Activated B cell treated with CpG ODN at 0.5 μM for 24 hours (primary cell): ENCODE measurements around the gene AAMP. TPM values are rescaled to one million over a fixed set of nuclear protein-coding genes. Genes with fewer than 3 reads are reported as not detected.
"Not testable (repeated sequence)": the region's sequence is repeated elsewhere in the genome, so short reads cannot be mapped to it uniquely, and the experiment has no call there.

Experiments used
- ATAC-seq: fragments of 200-7000 bp; cut with Tn5 transposase; one replicate; pipeline ENCODE4 v1.10.0; 2021; ENCODE audit warnings: low read depth, mild to moderate bottlenecking, moderate library complexity
- CTCF ChIA-PET: fragments of 350-600 bp; sonication (Branson Sonifier 250); formaldehyde crosslinking; loops from one replicate; lab custom pipeline; 2021; ENCODE audit warnings: antibody characterized with exemption; lab: Charles Lee
- POLR2A ChIA-PET: fragments of 350-600 bp; sonication (Branson Sonifier 250); formaldehyde crosslinking; loops from one replicate; lab custom pipeline; 2021; ENCODE audit warnings: antibody characterized with exemption; lab: Charles Lee
- DNase-seq: peaks from one replicate; pipeline ENCODE4 v3.0.0; 2022
- H3K27ac Mint-ChIP-seq: one replicate; pipeline ENCODE4 v1.8.0; 2020; ENCODE audit warnings: mixed read lengths
- H3K27me3 Mint-ChIP-seq: one replicate; pipeline ENCODE4 v1.8.0; 2021; ENCODE audit warnings: mixed read lengths
- H3K36me3 Mint-ChIP-seq: one replicate; pipeline ENCODE4 v1.8.0; 2021; ENCODE audit warnings: low read depth, mixed read lengths
- H3K4me1 Mint-ChIP-seq: one replicate; pipeline ENCODE4 v1.8.0; 2021; ENCODE audit warnings: mixed read lengths
- H3K4me3 Mint-ChIP-seq: one replicate; pipeline ENCODE4 v1.8.0; 2020; ENCODE audit warnings: mild to moderate bottlenecking, mixed read lengths
- H3K9me3 Mint-ChIP-seq: one replicate; pipeline ENCODE4 v1.8.0; 2020; ENCODE audit warnings: mixed read lengths
- intact Hi-C: fragments of 100-400 bp; cut with micrococcal nuclease; formaldehyde crosslinking; loops from one replicate; pipeline ENCODE4 v1.15.1; 2024
- total RNA-seq: library from RNA; stranded (reverse); gene quantifications from 2 replicates; pipeline ENCODE4 v1.2.3, GENCODE V29; 2022
- TF ChIP-seq, protein P1 (sequence below): fragments of 200-600 bp; IDR thresholded peaks from one replicate; pipeline ENCODE4 v1.8.0; 2022; ENCODE audit warnings: antibody characterized with exemption, mild to moderate bottlenecking

Gene AAMP
- total RNA-seq, 1 donor from 2014 or later = 63.4 TPM

DNA sequence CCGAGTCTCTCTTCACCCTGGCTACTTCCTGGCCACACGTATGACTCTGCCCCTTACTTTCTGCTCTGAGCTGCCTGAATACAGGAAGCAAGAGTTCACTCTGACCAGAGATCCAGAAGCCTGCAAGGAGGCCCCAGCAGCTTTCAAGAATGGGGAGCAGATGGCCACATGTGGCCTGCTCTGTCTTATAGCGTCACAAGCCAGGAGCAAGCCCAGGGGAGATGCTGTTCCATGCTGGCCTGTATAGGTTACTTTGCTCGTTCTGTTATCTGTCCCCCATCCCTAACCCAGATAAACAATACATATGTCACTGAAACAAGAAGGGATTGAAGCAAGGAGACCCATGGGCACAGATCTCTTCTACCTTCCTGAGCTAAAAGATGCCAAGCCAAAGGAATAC is 4.6 kb upstream of the AAMP start:
- Mint-ChIP-seq H3K36me3 (peaks cover 69% of the 10 kb centered on the region), H3K4me1 (peaks cover 48% of the 10 kb centered on the region), H3K27me3 (no peaks in the 10 kb centered on the region), H3K4me3 (no peak overlapping the region), H3K27ac (peak overlapping the region; percentile 73), H3K9me3 (no peaks in the 10 kb centered on the region)
- ATAC-seq (no peak), DNase-seq (no peak)
- ChIA-PET CTCF (interaction anchor here (1.0 to 7.5 kb wide), 3 partner anchors 14 to 93 kb away, joined by 3 to 138 read pairs (median 73); partner anchors contain the start of genes CATIP and TMBIM1), POLR2A (interaction anchor here (1.0 to 7.3 kb wide), 3 partner anchors 11 to 82 kb away, joined by 3 to 97 read pairs (median 56); partner anchors contain the start of genes CATIP and TMBIM1)
- TF ChIP-seq, protein P1, sequence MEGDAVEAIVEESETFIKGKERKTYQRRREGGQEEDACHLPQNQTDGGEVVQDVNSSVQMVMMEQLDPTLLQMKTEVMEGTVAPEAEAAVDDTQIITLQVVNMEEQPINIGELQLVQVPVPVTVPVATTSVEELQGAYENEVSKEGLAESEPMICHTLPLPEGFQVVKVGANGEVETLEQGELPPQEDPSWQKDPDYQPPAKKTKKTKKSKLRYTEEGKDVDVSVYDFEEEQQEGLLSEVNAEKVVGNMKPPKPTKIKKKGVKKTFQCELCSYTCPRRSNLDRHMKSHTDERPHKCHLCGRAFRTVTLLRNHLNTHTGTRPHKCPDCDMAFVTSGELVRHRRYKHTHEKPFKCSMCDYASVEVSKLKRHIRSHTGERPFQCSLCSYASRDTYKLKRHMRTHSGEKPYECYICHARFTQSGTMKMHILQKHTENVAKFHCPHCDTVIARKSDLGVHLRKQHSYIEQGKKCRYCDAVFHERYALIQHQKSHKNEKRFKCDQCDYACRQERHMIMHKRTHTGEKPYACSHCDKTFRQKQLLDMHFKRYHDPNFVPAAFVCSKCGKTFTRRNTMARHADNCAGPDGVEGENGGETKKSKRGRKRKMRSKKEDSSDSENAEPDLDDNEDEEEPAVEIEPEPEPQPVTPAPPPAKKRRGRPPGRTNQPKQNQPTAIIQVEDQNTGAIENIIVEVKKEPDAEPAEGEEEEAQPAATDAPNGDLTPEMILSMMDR = no peak
- intact Hi-C loops = loop anchor here (5.0 kb wide), 1 partner anchor 903 kb away; the partner anchor contains the start of genes CNPPD1 and RETREG2

DNA sequence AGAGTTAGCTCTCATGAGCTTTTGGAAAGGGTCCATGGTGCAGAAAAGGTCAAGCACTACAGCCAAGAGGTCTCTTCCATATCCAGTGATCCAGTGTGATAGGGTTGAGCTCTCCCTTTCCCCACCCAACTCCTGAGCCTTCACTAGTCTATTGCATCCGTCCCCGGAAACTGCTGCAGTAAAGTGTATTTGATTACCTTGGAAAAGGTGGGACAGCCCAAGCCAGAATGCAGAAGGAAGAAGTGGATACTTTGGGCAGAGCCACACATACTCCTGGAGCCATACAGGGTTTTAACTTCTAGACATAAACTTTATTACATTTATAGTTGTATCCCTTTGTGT is 3.9 kb upstream of the AAMP start:
- Mint-ChIP-seq H3K27ac (peak overlapping the region; percentile 71), H3K27me3 (no peaks in the 10 kb centered on the region), H3K36me3 (peaks cover 67% of the 10 kb centered on the region), H3K4me3 (no peak overlapping the region), H3K9me3 (no peaks in the 10 kb centered on the region), H3K4me1 (peaks cover 54% of the 10 kb centered on the region)
- intact Hi-C loops = loop anchor here (5.0 kb wide), 1 partner anchor 903 kb away; the partner anchor contains the start of genes CNPPD1 and RETREG2
- DNase-seq (no peak), ATAC-seq (no peak)
- ChIA-PET POLR2A (interaction anchor here (0.6 to 7.3 kb wide), 6 partner anchors 12 to 970 kb away, joined by 3 to 97 read pairs (median 32); partner anchors contain the start of genes ARPC2, CATIP and TMBIM1), CTCF (interaction anchor here (0.9 to 7.5 kb wide), 7 partner anchors 8 to 120 kb away, joined by 3 to 138 read pairs (median 8); partner anchors contain the start of genes CATIP and TMBIM1)
- TF ChIP-seq, protein P1 = no peak

DNA sequence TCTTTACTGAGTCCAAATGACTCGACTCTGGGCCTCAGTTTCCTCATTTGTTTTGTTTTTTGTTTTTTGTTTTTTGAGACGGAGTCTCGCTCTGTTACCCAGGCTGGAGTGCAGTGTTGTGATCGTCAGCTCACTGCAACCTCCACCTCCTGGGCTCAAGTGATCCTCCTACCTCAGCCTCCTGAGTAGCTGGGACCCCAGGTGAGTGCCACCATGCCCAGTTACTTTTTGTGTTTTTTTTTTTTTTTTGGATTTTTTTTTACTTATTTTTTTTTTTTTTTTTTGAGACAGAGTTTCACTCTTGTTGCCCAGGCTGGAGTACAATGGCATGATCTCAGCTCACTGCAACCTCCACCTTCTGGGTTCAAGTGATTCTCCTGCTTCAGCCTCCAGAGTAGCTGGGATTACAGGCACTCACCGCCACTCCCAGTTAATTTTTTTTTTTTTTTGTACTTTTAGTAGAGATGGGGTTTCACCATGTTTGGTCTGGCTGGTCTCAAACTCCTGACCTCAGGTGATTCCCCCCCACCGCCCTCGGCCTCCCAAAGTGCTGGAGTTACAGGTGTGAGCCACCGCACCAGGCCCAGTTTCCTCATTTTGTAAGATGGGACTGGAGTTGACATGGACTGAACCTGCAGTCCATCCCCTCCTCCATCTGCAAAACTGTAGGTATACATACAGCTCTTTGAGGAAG is 3.4 kb upstream of the AAMP start:
- not testable (repeated sequence) for ATAC-seq, H3K27me3 Mint-ChIP-seq, H3K9me3 Mint-ChIP-seq, DNase-seq
- Mint-ChIP-seq H3K27ac (peak overlapping the region; percentile 88), H3K36me3 (peaks cover 62% of the 10 kb centered on the region), H3K4me1 (peaks cover 57% of the 10 kb centered on the region), H3K4me3 (peak overlapping the region; percentile 44)
- ChIA-PET POLR2A (interaction anchor here (0.6 to 7.3 kb wide), 13 partner anchors 12 to 970 kb away, joined by 3 to 97 read pairs (median 3); partner anchors contain the start of genes ARPC2, CATIP and TMBIM1), CTCF (interaction anchor here (0.6 to 7.5 kb wide), 15 partner anchors 9 to 123 kb away, joined by 3 to 138 read pairs (median 5); partner anchors contain the start of genes CATIP and TMBIM1)
- intact Hi-C loops = loop anchor here (5.0 kb wide), 1 partner anchor 904 kb away; the partner anchor contains the start of genes CNPPD1 and RETREG2

DNA sequence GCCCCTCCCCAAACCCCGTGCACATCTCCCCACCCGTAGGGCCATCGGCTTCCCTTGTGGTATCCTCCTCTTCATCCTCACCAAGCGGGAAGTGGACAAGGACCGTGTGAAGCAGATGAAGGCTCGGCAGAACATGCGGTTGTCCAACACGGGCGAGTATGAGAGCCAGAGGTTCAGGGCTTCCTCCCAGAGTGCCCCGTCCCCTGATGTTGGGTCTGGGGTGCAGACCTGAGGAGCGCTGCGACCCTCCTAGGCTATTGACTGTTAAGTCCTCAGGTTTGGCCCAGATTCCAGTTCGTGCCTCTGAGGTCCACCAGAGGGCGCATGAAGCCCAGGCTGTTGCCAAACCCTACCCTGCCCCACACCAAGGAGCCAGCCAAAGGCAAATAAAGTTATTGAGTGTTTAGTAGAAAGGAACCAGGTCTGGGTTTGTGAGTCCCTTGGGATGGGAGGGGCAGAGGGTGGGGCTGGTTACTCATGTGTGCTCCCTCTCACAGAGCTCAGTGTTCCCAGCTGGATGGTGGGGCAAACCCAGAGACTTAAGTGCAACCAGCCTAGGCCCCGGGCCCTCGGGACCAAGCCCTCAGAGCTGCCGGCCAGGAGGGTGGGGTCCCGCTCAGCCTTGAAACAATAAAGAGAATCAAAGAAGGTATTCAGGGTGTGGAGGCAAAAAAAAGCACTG is 2.7 kb upstream of the AAMP start:
- Mint-ChIP-seq H3K27ac (peak overlapping the region; percentile 88), H3K4me3 (peak overlapping the region; percentile 93), H3K36me3 (peaks cover 58% of the 10 kb centered on the region), H3K4me1 (peaks cover 57% of the 10 kb centered on the region), H3K9me3 (no peaks in the 10 kb centered on the region), H3K27me3 (no peaks in the 10 kb centered on the region)
- ChIA-PET CTCF (interaction anchor here (0.6 to 7.5 kb wide), 18 partner anchors 9 to 124 kb away, joined by 3 to 138 read pairs (median 4); partner anchors contain the start of genes CATIP and TMBIM1), POLR2A (interaction anchor here (0.5 to 7.3 kb wide), 13 partner anchors 13 to 129 kb away, joined by 3 to 97 read pairs (median 5); partner anchors contain the start of genes ARPC2, CATIP and TMBIM1)
- ATAC-seq (peak; percentile 52), DNase-seq (peak; percentile 71)
- TF ChIP-seq, protein P1 = no peak
- intact Hi-C loops = loop anchor here (1.0 to 5.0 kb wide), 8 partner anchors 15 to 905 kb away; partner anchors contain the start of genes CATIP, CNPPD1 and RETREG2
